ENCODE results near the gene CANX.

The CANX gene

GRCh38 chr5:179716286-179716685 lies 17.5 kb downstream of the CANX start:
- Histone ChIP-seq H3K27ac (ENCODE audit: low read depth, low read length, poor library complexity, severe bottlenecking) (no peak overlapping the region), H4K20me1 (ENCODE audit: insufficient read depth, low read length) (no peaks in the 10 kb centered on the region), H3F3A (ENCODE audit: insufficient read depth, low read length) (no peaks in the 10 kb centered on the region), H3K9ac (ENCODE audit: low read length) (no peak overlapping the region), H3K4me3 (ENCODE audit: low read depth, low read length, poor library complexity, severe bottlenecking) (no peak overlapping the region), H3K9me2 (ENCODE audit: low read depth, low read length) (no peaks in the 10 kb centered on the region), H3K9me3 (ENCODE audit: low read length) (no peaks in the 10 kb centered on the region), H2AFZ (ENCODE audit: low read length) (no peak overlapping the region), H3K79me2 (ENCODE audit: insufficient read depth, low read length) (no peaks in the 10 kb centered on the region), H3K36me3 (ENCODE audit: insufficient read depth, low read length) (peaks cover 96% of the 10 kb centered on the region), H3K4me2 (ENCODE audit: low read length) (no peak overlapping the region), H3K27me3 (ENCODE audit: insufficient read depth, low read length) (no peaks in the 10 kb centered on the region), H3K4me1 (ENCODE audit: insufficient read depth, low read length, severe bottlenecking) (no peaks in the 10 kb centered on the region)
- TF ChIP-seq CTCF (IDR thresholded peaks at IDR 0.05; ENCODE audit: low read length) (no peak), EZH2 (IDR thresholded peaks at IDR 0.05; ENCODE audit: borderline replicate concordance, low read length) (no peak)

GRCh38 chr5:179720222-179720621 lies 21.5 kb downstream of the CANX start:
- no peaks in the 10 kb centered on the region for H3K9me3 ChIP-seq (ENCODE audit: low read length)
- no peaks in the 10 kb centered on the region for H3K9me2 ChIP-seq (ENCODE audit: low read depth, low read length)
- H3F3A ChIP-seq (ENCODE audit: insufficient read depth, low read length) = no peaks in the 10 kb centered on the region; the same call in 1 of the 2 replicates
- no peaks in the 10 kb centered on the region for H3K79me2 ChIP-seq (ENCODE audit: insufficient read depth, low read length)
- H3K36me3 ChIP-seq (ENCODE audit: insufficient read depth, low read length) = peaks cover 97% of the 10 kb centered on the region
- H3K4me2 ChIP-seq (ENCODE audit: low read length) = no peak overlapping the region
- no peaks in the 10 kb centered on the region for H3K4me1 ChIP-seq (ENCODE audit: insufficient read depth, low read length, severe bottlenecking)
- no peaks in the 10 kb centered on the region for H4K20me1 ChIP-seq (ENCODE audit: insufficient read depth, low read length)
- H3K27me3 ChIP-seq (ENCODE audit: insufficient read depth, low read length) = no peaks in the 10 kb centered on the region
- H3K9ac ChIP-seq (ENCODE audit: low read length) = no peak overlapping the region
- H3K27ac ChIP-seq (ENCODE audit: low read depth, low read length, poor library complexity, severe bottlenecking) = no peak overlapping the region
- no peak for TF ChIP-seq EZH2 (IDR thresholded peaks at IDR 0.05; ENCODE audit: borderline replicate concordance, low read length)
- TF ChIP-seq CTCF (IDR thresholded peaks at IDR 0.05; ENCODE audit: low read length) = no peak
- H2AFZ ChIP-seq (ENCODE audit: low read length) = no peak overlapping the region
- no peak overlapping the region for H3K4me3 ChIP-seq (ENCODE audit: low read depth, low read length, poor library complexity, severe bottlenecking)

- Histone ChIP-seq H3K27ac (ENCODE audit: low read depth, low read length, poor library complexity, severe bottlenecking) (no peak overlapping the region), H3K9me3 (ENCODE audit: low read length) (no peaks in the 10 kb centered on the region), H3K36me3 (ENCODE audit: insufficient read depth, low read length) (peaks cover 96% of the 10 kb centered on the region), H3F3A (ENCODE audit: insufficient read depth, low read length) (no peaks in the 10 kb centered on the region; the same call in 1 of the 2 replicates), H3K79me2 (ENCODE audit: insufficient read depth, low read length) (no peaks in the 10 kb centered on the region), H3K4me3 (ENCODE audit: low read depth, low read length, poor library complexity, severe bottlenecking) (no peak overlapping the region), H3K4me1 (ENCODE audit: insufficient read depth, low read length, severe bottlenecking) (no peaks in the 10 kb centered on the region), H3K27me3 (ENCODE audit: insufficient read depth, low read length) (no peaks in the 10 kb centered on the region), H2AFZ (ENCODE audit: low read length) (no peak overlapping the region), H3K4me2 (ENCODE audit: low read length) (no peak overlapping the region), H3K9ac (ENCODE audit: low read length) (no peak overlapping the region), H4K20me1 (ENCODE audit: insufficient read depth, low read length) (no peaks in the 10 kb centered on the region), H3K9me2 (ENCODE audit: low read depth, low read length) (no peaks in the 10 kb centered on the region)
- no peak for TF ChIP-seq CTCF (IDR thresholded peaks at IDR 0.05; ENCODE audit: low read length)
- TF ChIP-seq EZH2 (IDR thresholded peaks at IDR 0.05; ENCODE audit: borderline replicate concordance, low read length) = no peak
These were observed 25.4 kb downstream of the CANX start for GRCh38 chr5:179724163-179724562.

Measured in OCI-LY1 (cell line).